ENCODE data around the gene MYL6B.

GRCh38 chr12:56193025-56193578 is 40.7 kb downstream of the MYL6B start:
- TF ChIP-seq, protein P1, sequence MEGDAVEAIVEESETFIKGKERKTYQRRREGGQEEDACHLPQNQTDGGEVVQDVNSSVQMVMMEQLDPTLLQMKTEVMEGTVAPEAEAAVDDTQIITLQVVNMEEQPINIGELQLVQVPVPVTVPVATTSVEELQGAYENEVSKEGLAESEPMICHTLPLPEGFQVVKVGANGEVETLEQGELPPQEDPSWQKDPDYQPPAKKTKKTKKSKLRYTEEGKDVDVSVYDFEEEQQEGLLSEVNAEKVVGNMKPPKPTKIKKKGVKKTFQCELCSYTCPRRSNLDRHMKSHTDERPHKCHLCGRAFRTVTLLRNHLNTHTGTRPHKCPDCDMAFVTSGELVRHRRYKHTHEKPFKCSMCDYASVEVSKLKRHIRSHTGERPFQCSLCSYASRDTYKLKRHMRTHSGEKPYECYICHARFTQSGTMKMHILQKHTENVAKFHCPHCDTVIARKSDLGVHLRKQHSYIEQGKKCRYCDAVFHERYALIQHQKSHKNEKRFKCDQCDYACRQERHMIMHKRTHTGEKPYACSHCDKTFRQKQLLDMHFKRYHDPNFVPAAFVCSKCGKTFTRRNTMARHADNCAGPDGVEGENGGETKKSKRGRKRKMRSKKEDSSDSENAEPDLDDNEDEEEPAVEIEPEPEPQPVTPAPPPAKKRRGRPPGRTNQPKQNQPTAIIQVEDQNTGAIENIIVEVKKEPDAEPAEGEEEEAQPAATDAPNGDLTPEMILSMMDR (IDR thresholded peaks at IDR 0.05; ENCODE audit: low read depth, low read length, poor library complexity, severe bottlenecking), result peak; percentile 91
- TF ChIP-seq EZH2phosphoT487 (IDR thresholded peaks at IDR 0.05; ENCODE audit: borderline replicate concordance, low read length), result no peak

Measured in DOHH2 (cell line).